K562 (cell line): Measurements from ENCODE around the gene DBP. TPM values are rescaled to one million over a fixed set of nuclear protein-coding genes. Genes with fewer than 3 reads are reported as not detected.
A peak's percentile ranks its signal among the peaks of the same experiment; 100 is the strongest.

Source experiments
- ATAC-seq: fragments of 200-7000 bp; cut with Tn5 transposase; 3 replicates; pipeline ENCODE4 v1.9.1; 2020; ENCODE audit warnings: moderate library complexity
- BruUV-seq: library from RNA; stranded (reverse); fragments of 400-500 nt; replicated peaks from 2 replicates; lab custom pipeline; 2021; lab: Mats Ljungman, UMichigan
- CTCF ChIA-PET: fragments of 300-600 bp; formaldehyde crosslinking; extraction: SDS; loops from one replicate; lab custom pipeline; 2021; ENCODE audit warnings: low intra/inter-chr PET ratio; lab: Yijun Ruan, JAX
- POLR2A ChIA-PET: fragments of 300-600, 350-650 bp; sonication (Branson Sonifier 250); formaldehyde crosslinking; extraction: SDS; loops from one replicate; lab custom pipeline; 2021; ENCODE audit warnings: antibody characterized with exemption, inconsistent platforms; lab: Yijun Ruan, JAX
- DNase-seq, 4 experiments: peaks; one replicate each; pipeline versions ENCODE4 v3.0.0 to v3.0.0-alpha.2; 2011 to 2018; ENCODE audit warnings: low spot score in 3 of 4, mixed read lengths in 3 of 4; ENCODE audit errors: extremely low read depth in 1 of 4
- FAIRE-seq: peaks from 2 replicates; lab custom pipeline; 2011; peaks lifted over from hg19 to GRCh38; lab: Jason Lieb, UNC
- H2AFZ ChIP-seq: 2 replicates; pipeline ENCODE4 v1.6.0; 2011; ENCODE audit warnings: low read depth, low read length, control low read depth, inconsistent platforms
- H3K27ac ChIP-seq: fragments of 200-600 bp; 3 replicates; pipeline ENCODE4 v1.8.0; 2011; ENCODE audit warnings: low read depth, mild to moderate bottlenecking, control low read depth, inconsistent platforms, low read length, moderate library complexity, mixed read lengths; ENCODE audit errors: extremely low read depth
- H3K27me3 ChIP-seq, 2 experiments: fragments of 300-600 bp in 1 of 2; 2 replicates in 1 of 2; 3 replicates in 1 of 2; pipeline versions ENCODE4 v1.6.0 to v1.8.0; 2011; ENCODE audit warnings: inconsistent platforms in 2 of 2, low read length in 2 of 2, mild to moderate bottlenecking in 1 of 2, mixed read lengths in 1 of 2, moderate library complexity in 1 of 2; ENCODE audit not compliant: control insufficient read depth in 2 of 2, insufficient read depth in 2 of 2
- H3K36me3 ChIP-seq: fragments of 300-600 bp; 3 replicates; pipeline ENCODE4 v1.8.0; 2011; ENCODE audit warnings: mild to moderate bottlenecking, low read length, inconsistent platforms; ENCODE audit not compliant: control insufficient read depth, insufficient read depth
- H3K4me1 ChIP-seq, 2 experiments: fragments of 200-600 bp in 1 of 2; replicated peaks in 1 of 2; 2 replicates in 1 of 2; 3 replicates in 1 of 2; pipeline versions ENCODE4 v1.5.1 to v1.8.0; 2011; ENCODE audit warnings: inconsistent platforms in 2 of 2, low read length in 2 of 2, mild to moderate bottlenecking in 1 of 2, mixed read lengths in 1 of 2, moderate library complexity in 1 of 2; ENCODE audit not compliant: control insufficient read depth in 2 of 2, insufficient read depth in 2 of 2
- H3K4me2 ChIP-seq: 2 replicates; pipeline ENCODE4 v1.6.1; 2011; ENCODE audit warnings: low read length, control low read depth, inconsistent platforms, mixed read lengths; ENCODE audit not compliant: insufficient read depth
- H3K4me3 ChIP-seq: fragments of 200-600 bp; sonication (generic), shearing (Covaris generic); 2 replicates; pipeline ENCODE4 v1.5.1; 2016; ENCODE audit warnings: control low read depth, inconsistent platforms
- H3K79me2 ChIP-seq: fragments of 200-600 bp; 3 replicates; pipeline ENCODE4 v1.8.0; 2011; ENCODE audit warnings: low read length, inconsistent platforms; ENCODE audit not compliant: control insufficient read depth, insufficient read depth
- H3K9ac ChIP-seq, 2 experiments: 2 replicates each; pipeline versions ENCODE4 v1.6.0 to v1.6.1; 2011; ENCODE audit warnings: low read depth in 2 of 2, low read length in 2 of 2, control low read depth in 1 of 2, inconsistent platforms in 1 of 2, mild to moderate bottlenecking in 1 of 2, mixed read lengths in 1 of 2; ENCODE audit not compliant: insufficient read depth in 1 of 2
- H3K9me1 ChIP-seq: one replicate; pipeline ENCODE4 v1.6.0; 2011; ENCODE audit warnings: inconsistent platforms, mild to moderate bottlenecking, low read length, moderate library complexity; ENCODE audit not compliant: control insufficient read depth, insufficient read depth
- H3K9me3 ChIP-seq: replicated peaks from 2 replicates; pipeline ENCODE4 v1.5.1; 2011; ENCODE audit warnings: low read depth, low read length, inconsistent platforms; ENCODE audit not compliant: control insufficient read depth, insufficient read depth
- H4K20me1 ChIP-seq: replicated peaks from 2 replicates; pipeline ENCODE4 v1.6.1; 2011; ENCODE audit warnings: low read length, inconsistent platforms, mixed read lengths; ENCODE audit not compliant: control insufficient read depth, insufficient read depth
- GATAD2A ChIP-seq: fragments of 450-650 bp; IDR thresholded peaks from 2 replicates; pipeline ENCODE4 v1.6.1; 2017
- RBM25 ChIP-seq: fragments of 200-400 bp; formaldehyde crosslinking; IDR thresholded peaks from 2 replicates; pipeline ENCODE4 v1.6.1; 2018; ENCODE audit warnings: low read length, low read depth, moderate library complexity; ENCODE audit not compliant: severe bottlenecking
- ZBTB33 ChIP-seq: sonication (generic); formaldehyde crosslinking; IDR thresholded peaks from 2 replicates; pipeline ENCODE4 v1.8.1; 2023; ENCODE audit warnings: mild to moderate bottlenecking, missing genetic modification reagents
- WGBS: fragments of 100-300 bp; shearing (Covaris generic); methylation state at CpG from one replicate; pipeline ENCODE4 v1.1.6; 2016; ENCODE audit warnings: low coverage, mixed read lengths; ENCODE audit not compliant: insufficient coverage; ENCODE audit errors: missing lambda C conversion rate; 5-methylcytosine and 5-hydroxymethylcytosine counted together
- in situ Hi-C: fragments of 300-500 bp; cut with MboI; formaldehyde crosslinking; loops from 4 replicates; pipeline ENCODE4 v1.15.0; 2018; ENCODE audit warnings: inconsistent platforms, mixed read lengths
- intact Hi-C: fragments of 100-400 bp; cut with micrococcal nuclease; formaldehyde crosslinking; loops from 2 replicates; pipeline ENCODE4 v1.14.2; 2022
- polyA plus RNA-seq, 8 experiments: library from polyadenylated mRNA; depleted of rRNA in 4 of 8; stranded (reverse) in 5 of 8; unstranded in 3 of 8; fragments of >200 nt; fragmentation: Nextera tagmentation in 2 of 8; fragmentation: Illumina TruSeq in 1 of 8; extraction: Ambion mirVana in 2 of 8; extraction: Trizol in 1 of 8; gene quantifications; 2 replicates each; pipeline versions ENCODE4 v1.2.1 to v1.2.3, GENCODE V29; 2011 to 2014; ENCODE audit warnings: inconsistent platforms in 1 of 8, missing spikeins in 1 of 8
- total RNA-seq, 7 experiments: library from RNA; depleted of rRNA in 6 of 7; stranded (reverse); fragments of >200 nt in 6 of 7; fragmentation: Illumina TruSeq in 2 of 7; extraction: Trizol in 2 of 7; gene quantifications; 2 replicates each; pipeline versions ENCODE4 v1.2.1 to v1.2.3, GENCODE V29; 2011 to 2021; ENCODE audit warnings: low replicate concordance in 1 of 7

DBP gene
- total and polyA plus RNA-seq, 9 of the 15 experiments (the other 6 are each of a cell fraction or from before 2014, with no cell fraction given), result 0.25 to 5.5 (median 1.8) TPM

GRCh38 chr19:48606463-48607358, 30.5 kb downstream of the DBP start, which contains the start of gene SPACA4:
TSS of gene SPACA4 (plus strand) at chr19:48606742. CDS start at chr19:48606979, 237 bp downstream.
- TF ChIP-seq GATAD2A (no peak), ZBTB33 (CRISPR knock-in tag) (0 out of 2 replicates have a peak, but pooled peaks have one; percentile 26), RBM25 (peak; percentile 16)
- TF ChIP-seq, all 486 proteins: peak for 2
- Histone ChIP-seq H3K4me2 (no peak within 1 kb of the TSS), H3K27ac (no peak within 1 kb of the TSS), H3K79me2 (no peaks in the 10 kb centered on the region), H3K9ac (peak within 1 kb of the TSS in 1 of 2 experiments; percentile 42; a peak in 2 of 4 replicates), H3K36me3 (no peaks in the 10 kb centered on the region), H3K27me3 (no peaks in the 10 kb centered on the region), H3K4me1 (peaks cover 0 to 31% of the 10 kb centered on the region in 2 experiments; a peak in 2 of 5 replicates), H2AFZ (no peak within 1 kb of the TSS), H4K20me1 (no peaks in the 10 kb centered on the region; the same call in 1 of the 2 replicates), H3K9me3 (no peaks in the 10 kb centered on the region), H3K4me3 (no peak within 1 kb of the TSS), H3K9me1 (no peaks in the 10 kb centered on the region)
- CTCF ChIA-PET, result no interaction called here
- intact Hi-C loops (no loop called here), in situ Hi-C loops (no loop called here)
- 52% methylated on average over 37 of the region's 39 CpGs for WGBS
- BruUV-seq, result no TSS peak
- FAIRE-seq, result no peak
- DNase-seq, result no peak
- POLR2A ChIA-PET, result interaction anchor here (0.6 to 6.1 kb wide), 3 partner anchors 11 to 27 kb away, joined by 3 to 85 read pairs (median 8); partner anchors contain the start of genes RPL18 and SPHK2
- no peak for ATAC-seq
